Measurements from ENCODE around the gene PWP2.
"Not testable (repeated sequence)": the region's sequence is repeated elsewhere in the genome, so short reads cannot be mapped to it uniquely, and the experiment has no call there.

The PWP2 gene

DNA sequence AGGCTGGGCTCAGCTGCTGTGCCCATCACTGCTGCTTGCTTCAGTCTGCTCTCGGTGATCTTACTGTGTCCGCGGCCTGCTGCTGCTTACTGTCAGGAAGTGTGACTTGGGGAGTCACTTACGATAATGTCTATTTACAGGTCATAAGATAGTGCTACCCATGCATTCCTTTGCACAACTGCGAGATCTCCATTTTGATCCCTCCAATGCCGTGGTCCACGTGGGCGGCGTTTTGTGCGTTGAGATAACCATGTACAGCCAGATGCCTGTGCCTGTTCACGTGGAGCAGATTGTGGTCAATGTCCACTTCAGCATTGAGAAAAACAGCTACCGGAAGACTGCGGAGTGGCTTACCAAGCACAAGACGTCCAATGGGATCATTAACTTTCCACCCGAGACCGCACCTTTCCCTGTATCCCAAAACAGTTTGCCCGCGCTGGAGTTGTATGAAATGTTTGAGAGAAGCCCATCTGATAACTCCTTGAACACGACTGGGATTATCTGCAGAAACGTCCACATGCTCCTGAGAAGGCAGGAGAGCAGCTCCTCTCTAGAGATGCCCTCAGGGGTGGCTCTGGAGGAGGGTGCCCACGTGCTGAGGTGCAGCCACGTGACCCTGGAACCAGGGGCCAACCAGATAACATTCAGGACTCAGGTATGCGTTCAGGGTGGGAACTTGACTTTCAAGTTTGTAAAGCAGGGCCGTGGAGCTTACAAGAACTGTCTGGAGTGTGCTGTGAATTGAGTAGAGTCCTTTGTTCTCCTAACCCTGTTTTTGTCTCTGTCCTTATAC is 24.4 kb upstream of the PWP2 start:
- DNase-seq (ENCODE audit: low read depth in 2 of 2, low spot score in 1 of 2), result no peak

DNA sequence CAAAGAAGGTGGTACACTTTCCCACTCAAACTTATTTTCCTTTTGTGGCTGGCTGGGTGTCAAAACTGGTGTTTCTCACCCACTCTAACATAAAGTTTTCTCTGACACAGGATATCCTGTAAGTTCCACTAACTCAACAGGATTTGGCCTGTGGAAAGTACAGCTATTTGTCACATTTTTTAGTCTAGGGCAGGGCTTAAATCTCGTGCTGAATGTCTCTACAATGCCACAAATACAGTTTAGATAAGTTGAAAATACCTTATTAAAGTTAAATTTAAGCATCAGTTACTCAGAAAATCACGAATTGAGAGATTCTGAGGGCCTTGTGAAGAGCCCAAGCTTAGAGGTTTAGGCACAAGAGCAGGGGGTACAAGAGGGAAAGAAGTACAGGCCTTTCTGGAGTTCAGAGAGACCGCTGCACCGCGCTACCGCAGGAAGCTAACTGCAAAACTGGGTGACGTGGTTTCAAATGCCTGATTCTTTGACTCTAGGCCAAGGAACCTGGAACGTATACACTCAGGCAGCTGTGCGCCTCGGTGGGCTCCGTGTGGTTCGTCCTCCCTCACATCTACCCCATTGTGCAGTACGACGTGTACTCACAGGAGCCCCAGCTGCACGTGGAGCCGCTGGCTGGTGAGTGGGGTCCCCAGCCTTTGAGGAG is 23.4 kb upstream of the PWP2 start:
- peak in 1 of 2 donors; percentile 35 for DNase-seq (ENCODE audit: low read depth in 2 of 2, low spot score in 1 of 2)

- DNase-seq (ENCODE audit: low read depth in 2 of 2, low spot score in 1 of 2), result no peak
Measured at GRCh38 chr21:44084496-44085241, 22.5 kb upstream of the PWP2 start.

GRCh38 chr21:44085491-44086321 is 21.5 kb upstream of the PWP2 start:
- DNase-seq (ENCODE audit: low read depth in 2 of 2, low spot score in 1 of 2), result no peak

DNA sequence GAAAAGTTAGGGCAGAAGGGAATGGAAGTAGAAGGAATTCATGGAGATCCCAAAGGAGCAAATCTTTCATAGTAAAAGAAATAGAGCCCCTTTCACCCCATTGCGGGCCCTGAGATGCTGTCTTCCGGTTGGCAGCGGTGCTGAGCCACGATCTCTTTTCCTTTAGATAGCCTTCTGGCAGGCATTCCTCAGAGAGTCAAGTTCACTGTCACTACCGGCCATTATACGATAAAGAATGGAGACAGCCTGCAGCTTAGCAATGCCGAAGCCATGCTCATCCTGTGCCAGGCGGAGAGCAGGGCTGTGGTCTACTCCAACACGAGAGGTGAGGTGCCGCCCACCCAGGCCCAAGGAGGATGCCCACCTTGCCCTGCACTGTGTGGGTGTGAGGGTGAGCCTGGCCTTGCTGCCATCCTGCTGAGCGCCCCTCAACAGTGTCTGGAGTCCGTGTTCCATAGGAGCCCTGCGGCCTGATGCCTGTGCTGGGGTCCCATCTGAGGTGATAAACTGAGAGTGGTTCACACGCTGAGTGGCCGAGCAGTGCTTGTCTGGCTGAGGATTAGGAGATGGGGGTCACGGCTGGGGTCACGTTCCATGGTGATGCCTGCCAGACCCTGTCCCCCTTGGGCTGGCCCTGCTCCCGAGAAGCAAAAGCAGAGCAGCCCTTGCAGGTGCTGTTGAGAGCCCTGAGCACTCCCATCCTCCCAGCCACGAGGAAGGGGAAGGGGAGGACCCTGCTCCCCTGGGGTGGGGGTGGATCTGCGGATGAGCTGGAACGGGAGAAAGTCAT is 20.4 kb upstream of the PWP2 start:
- DNase-seq (ENCODE audit: low read depth in 2 of 2, low spot score in 1 of 2), result no peak

DNA sequence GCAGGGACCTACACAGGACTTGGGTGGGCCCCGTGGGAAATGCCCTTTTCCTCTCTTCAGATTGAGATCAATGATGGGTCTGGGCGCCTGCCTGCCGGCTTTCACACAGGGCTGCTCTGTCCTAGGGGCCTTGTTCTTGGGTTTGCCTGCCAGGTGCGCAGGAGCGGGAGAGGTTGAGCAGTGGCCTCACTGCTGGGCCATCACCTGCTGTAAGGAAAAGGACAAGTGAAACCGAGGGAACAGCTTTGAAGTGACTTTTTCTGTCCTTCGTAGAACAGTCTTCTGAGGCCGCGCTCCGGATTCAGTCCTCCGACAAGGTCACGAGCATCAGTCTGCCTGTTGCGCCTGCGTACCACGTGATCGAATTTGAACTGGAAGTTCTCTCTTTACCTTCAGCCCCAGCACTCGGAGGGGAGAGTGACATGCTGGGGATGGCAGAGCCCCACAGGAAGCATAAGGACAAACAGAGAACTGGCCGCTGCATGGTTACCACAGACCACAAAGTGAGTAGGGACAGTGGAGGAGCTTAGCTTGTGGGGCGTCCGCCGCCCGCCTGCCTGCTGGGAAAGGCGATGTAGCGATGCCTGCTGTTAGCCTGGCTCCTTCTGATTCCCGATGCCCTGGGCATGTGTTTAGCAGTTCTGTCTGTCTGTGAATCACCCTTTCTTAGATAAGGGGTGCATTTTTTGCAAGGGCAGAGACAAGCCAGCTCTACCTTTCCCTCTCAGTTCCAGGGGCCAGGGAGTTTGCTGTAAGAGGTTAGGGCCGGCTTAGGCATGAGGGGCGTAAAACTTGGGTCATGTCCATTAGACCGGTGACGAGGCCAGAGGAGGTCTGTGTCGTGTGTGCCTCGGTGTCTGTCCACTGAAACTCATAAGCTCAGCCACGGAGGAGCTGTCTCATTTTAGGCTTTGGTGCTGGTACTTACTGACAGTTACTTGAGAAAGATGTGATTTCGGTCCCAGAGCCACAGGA is 19.5 kb upstream of the PWP2 start:
- no peak for DNase-seq (ENCODE audit: low read depth in 2 of 2, low spot score in 1 of 2)

GRCh38 chr21:44088401-44088780 is 18.8 kb upstream of the PWP2 start:
- DNase-seq (ENCODE audit: low read depth in 2 of 2, low spot score in 1 of 2), result no peak

GRCh38 chr21:44089001-44089911 is 17.9 kb upstream of the PWP2 start:
- no peak for DNase-seq (ENCODE audit: low read depth in 2 of 2, low spot score in 1 of 2)

- DNase-seq (ENCODE audit: low read depth in 2 of 2, low spot score in 1 of 2), result no peak
Measured at GRCh38 chr21:44090325-44090724, 16.9 kb upstream of the PWP2 start.

GRCh38 chr21:44092211-44092610 is 15.0 kb upstream of the PWP2 start:
- DNase-seq (ENCODE audit: low read depth in 2 of 2, low spot score in 1 of 2), result no peak

DNA sequence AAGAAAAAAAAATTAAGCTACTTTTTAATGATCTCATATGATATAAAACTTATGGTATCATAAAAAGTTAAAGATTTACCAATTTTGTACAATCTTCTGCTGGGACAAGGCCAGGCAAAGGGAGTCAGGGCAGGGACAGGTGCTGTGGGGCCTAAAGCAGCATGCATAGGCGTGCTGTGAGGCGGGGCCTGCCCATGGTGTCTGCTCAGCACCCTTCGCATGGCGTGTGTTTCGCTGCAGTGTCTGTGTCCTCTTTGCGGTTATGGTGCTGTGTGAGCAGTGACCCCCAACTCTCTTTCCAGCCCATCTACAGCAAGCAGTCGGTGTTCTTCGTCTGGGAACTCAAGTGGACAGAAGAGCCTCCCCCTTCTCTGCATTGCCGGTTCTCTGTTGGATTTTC is 13.4 kb upstream of the PWP2 start:
- DNase-seq (ENCODE audit: low read depth in 2 of 2, low spot score in 1 of 2), result no peak

GRCh38 chr21:44094832-44095231 is 12.4 kb upstream of the PWP2 start:
- no peak for DNase-seq (ENCODE audit: low read depth in 2 of 2, low spot score in 1 of 2)

DNA sequence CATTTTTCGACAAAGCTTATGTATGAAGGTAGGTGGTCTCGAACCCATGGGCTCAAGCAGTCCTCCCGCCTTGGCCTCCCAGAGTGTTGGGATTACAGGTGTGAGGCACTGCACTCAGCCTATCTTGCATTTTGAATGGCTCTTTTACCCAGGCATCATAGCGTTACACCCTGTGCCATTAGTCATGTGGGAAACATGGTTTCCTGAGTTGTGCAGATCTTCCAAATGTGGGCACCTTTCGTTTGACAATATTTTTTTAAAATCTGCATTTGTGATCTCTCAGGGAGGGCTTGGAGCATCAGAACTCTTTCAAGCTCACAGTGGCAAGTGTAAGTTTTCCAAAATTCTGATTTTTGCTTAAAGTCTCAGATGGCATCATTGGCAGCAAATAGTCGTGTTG is 8.7 kb upstream of the PWP2 start:
- not testable (repeated sequence) for DNase-seq (ENCODE audit: low read depth in 2 of 2, low spot score in 1 of 2)

GRCh38 chr21:44098964-44099363 is 8.2 kb upstream of the PWP2 start:
- DNase-seq (ENCODE audit: low read depth in 2 of 2, low spot score in 1 of 2), result not testable (repeated sequence)

DNA sequence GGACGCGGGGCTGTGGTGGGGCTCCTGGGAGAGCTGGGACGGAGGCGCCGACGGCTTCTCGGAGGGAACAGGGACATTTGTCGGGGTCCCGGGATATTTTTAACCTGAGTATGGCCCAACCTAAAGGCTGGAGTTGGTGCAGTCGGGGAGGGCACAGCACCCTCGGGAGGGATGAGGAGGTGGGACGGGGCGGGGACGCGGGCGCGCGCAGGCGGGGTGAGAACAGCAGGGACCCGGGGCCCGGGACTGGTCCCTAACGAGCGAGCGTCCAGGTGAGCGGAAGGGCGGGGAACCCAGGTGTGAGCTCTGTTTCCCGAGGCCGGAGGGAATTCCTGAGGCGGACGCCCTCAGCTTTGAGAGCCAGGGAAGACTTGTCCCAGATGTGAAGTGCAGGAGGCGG is 390 bp downstream of the PWP2 start:
- DNase-seq (ENCODE audit: low read depth in 2 of 2, low spot score in 1 of 2), result not testable (repeated sequence)

- DNase-seq (ENCODE audit: low read depth in 2 of 2, low spot score in 1 of 2), result not testable (repeated sequence)
Measured at GRCh38 chr21:44113702-44114371, 6.6 kb downstream of the PWP2 start.

GRCh38 chr21:44122131-44122530 is 14.9 kb downstream of the PWP2 start:
- DNase-seq (ENCODE audit: low read depth in 2 of 2, low spot score in 1 of 2), result not testable (repeated sequence)

DNA sequence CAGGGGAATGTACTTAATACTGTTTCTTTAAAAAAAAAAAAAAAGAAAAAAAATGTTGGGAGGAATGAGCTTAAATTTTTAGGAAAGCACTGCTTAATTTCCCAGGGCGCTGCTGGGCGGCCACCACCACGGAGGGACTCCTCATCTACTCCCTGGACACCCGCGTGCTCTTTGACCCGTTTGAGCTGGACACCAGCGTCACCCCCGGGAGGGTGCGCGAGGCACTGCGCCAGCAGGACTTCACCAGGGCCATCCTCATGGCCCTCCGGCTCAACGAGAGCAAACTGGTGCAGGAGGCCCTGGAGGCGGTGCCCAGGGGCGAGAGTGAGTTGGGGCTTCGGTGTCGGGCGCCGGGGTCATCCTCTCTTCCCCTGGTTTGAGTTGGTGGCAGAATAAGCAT is 20.6 kb downstream of the PWP2 start:
- not testable (repeated sequence) for DNase-seq (ENCODE audit: low read depth in 2 of 2, low spot score in 1 of 2)
